GM21717 (cell line): ENCODE measurements around the gene KRT6B.
"Not testable (repeated sequence)": the region's sequence is repeated elsewhere in the genome, so short reads cannot be mapped to it uniquely, and the experiment has no call there.

ENCODE experiments used
- ATAC-seq: cut with Tn5 transposase; IDR thresholded peaks from one replicate; pipeline ENCODE4 v1.9.1; 2021; ENCODE audit warnings: mild to moderate bottlenecking, moderate library complexity; ENCODE audit not compliant: unreplicated experiment

KRT6B gene

GRCh38 chr12:52473768-52474167 is 21.8 kb upstream of the KRT6B start, which contains the start of gene KRT6C:
KRT6C (minus strand) TSS chr12:52473805; CDS start chr12:52473737, 68 bp downstream.
- ATAC-seq = no peak

- ATAC-seq = no peak
Observed at GRCh38 chr12:52469853-52470252, 17.9 kb upstream of the KRT6B start.

- ATAC-seq = no peak
Observed at GRCh38 chr12:52464897-52465296, 13.0 kb upstream of the KRT6B start.

GRCh38 chr12:52461693-52462092 is 9.7 kb upstream of the KRT6B start:
- ATAC-seq = no peak

GRCh38 chr12:52458861-52459260 is 6.9 kb upstream of the KRT6B start:
- ATAC-seq = no peak

- no peak for ATAC-seq
Observed at GRCh38 chr12:52455821-52456220, 3.9 kb upstream of the KRT6B start.

GRCh38 chr12:52454411-52455201 is 2.7 kb upstream of the KRT6B start:
- ATAC-seq = no peak

GRCh38 chr12:52448228-52448627 is 3.7 kb downstream of the KRT6B start:
- ATAC-seq = no peak

- not testable (repeated sequence) for ATAC-seq
Observed at GRCh38 chr12:52447196-52447595, 4.8 kb downstream of the KRT6B start.

GRCh38 chr12:52446367-52447045 is 5.4 kb downstream of the KRT6B start:
- ATAC-seq = no peak

GRCh38 chr12:52445876-52446275 is 6.1 kb downstream of the KRT6B start:
- ATAC-seq = no peak

GRCh38 chr12:52444647-52445595 is 7.0 kb downstream of the KRT6B start:
- no peak for ATAC-seq

GRCh38 chr12:52443966-52444365 is 8.0 kb downstream of the KRT6B start:
- no peak for ATAC-seq

GRCh38 chr12:52442600-52443061 is 9.3 kb downstream of the KRT6B start:
- ATAC-seq = no peak

- no peak for ATAC-seq
Observed at GRCh38 chr12:52441320-52441911, 10.5 kb downstream of the KRT6B start.

- ATAC-seq = no peak
Observed at GRCh38 chr12:52440821-52441319, 11.1 kb downstream of the KRT6B start.

GRCh38 chr12:52439845-52440244 is 12.1 kb downstream of the KRT6B start:
- ATAC-seq = no peak

GRCh38 chr12:52439420-52439819 is 12.5 kb downstream of the KRT6B start:
- ATAC-seq = no peak

- no peak for ATAC-seq
Observed at GRCh38 chr12:52438305-52439301, 13.3 kb downstream of the KRT6B start.
